ENCODE results near the gene TRIM71. TPM values are rescaled to one million over a fixed set of nuclear protein-coding genes. Genes with fewer than 3 reads are reported as not detected.
A peak's percentile ranks its signal among the peaks of the same experiment; 100 is the strongest.

Gene TRIM71
- total and polyA plus RNA-seq, 5 donors from 2014 or later, result 0.03 to 0.47 (median 0.06) TPM

DNA sequence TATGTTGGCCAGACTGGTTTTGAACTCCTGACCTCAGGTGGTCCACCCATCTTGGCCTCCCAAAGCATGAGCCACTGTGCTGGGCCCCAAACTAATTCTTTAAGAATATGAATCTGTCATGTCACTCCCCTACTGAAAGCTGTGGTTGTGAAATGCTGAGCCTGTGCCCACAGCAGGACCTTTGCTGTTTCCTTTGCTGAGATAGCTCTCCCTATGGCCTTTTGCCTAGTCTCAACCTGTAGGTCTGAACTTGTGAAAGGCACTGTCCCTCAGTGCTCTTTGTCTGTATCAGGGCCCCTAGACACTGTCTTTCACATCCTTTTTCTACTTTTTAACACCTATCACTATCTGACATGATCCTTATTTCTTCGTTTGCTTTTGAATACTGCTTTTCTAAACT is 70.9 kb downstream of the TRIM71 start:
- H3K9me3 ChIP-seq (ENCODE audit: control insufficient read depth in 2 of 2, low read length in 2 of 2), result no peaks in the 10 kb centered on the region
- H3K27me3 Mint-ChIP-seq, result peaks cover 10% of the 10 kb centered on the region
- H3K27ac Mint-ChIP-seq, result peak overlapping the region in 1 of 3 donors; percentile 40
- no peak overlapping the region for H3K4me3 Mint-ChIP-seq
- H3K4me3 ChIP-seq (ENCODE audit: low read depth, low read length), result no peak overlapping the region
- no peaks in the 10 kb centered on the region for H3K36me3 Mint-ChIP-seq
- H3K27ac ChIP-seq (ENCODE audit: insufficient read depth, low read length, poor library complexity, severe bottlenecking), result no peak overlapping the region
- peaks cover under 1% of the 10 kb centered on the region for H3K4me1 ChIP-seq (ENCODE audit: control insufficient read depth, insufficient read depth, low read length, poor library complexity, severe bottlenecking)
- H3K36me3 ChIP-seq (ENCODE audit: control insufficient read depth, insufficient read depth, low read length), result no peaks in the 10 kb centered on the region
- ATAC-seq (ENCODE audit: low read depth in 2 of 2) (no peak), DNase-seq (no peak)
- H3K9me3 Mint-ChIP-seq, result no peaks in the 10 kb centered on the region
- H3K27me3 ChIP-seq (ENCODE audit: control insufficient read depth, insufficient read depth, low read length), result no peaks in the 10 kb centered on the region
- H3K4me1 Mint-ChIP-seq, result peaks cover 0 to 8% (median under 1%) of the 10 kb centered on the region in 4 donors

DNA sequence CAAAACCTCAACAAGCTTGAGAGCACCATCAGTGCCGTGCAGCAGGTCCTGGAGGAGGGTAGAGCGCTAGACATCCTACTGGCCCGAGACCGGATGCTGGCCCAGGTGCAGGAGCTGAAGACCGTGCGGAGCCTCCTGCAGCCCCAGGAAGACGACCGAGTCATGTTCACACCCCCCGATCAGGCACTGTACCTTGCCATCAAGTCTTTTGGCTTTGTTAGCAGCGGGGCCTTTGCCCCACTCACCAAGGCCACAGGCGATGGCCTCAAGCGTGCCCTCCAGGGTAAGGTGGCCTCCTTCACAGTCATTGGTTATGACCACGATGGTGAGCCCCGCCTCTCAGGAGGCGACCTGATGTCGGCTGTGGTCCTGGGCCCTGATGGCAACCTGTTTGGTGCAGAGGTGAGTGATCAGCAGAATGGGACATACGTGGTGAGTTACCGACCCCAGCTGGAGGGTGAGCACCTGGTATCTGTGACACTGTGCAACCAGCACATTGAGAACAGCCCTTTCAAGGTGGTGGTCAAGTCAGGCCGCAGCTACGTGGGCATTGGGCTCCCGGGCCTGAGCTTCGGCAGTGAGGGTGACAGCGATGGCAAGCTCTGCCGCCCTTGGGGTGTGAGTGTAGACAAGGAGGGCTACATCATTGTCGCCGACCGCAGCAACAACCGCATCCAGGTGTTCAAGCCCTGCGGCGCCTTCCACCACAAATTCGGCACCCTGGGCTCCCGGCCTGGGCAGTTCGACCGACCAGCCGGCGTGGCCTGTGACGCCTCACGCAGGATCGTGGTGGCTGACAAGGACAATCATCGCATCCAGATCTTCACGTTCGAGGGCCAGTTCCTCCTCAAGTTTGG is 72.9 kb downstream of the TRIM71 start:
- H3K9me3 ChIP-seq (ENCODE audit: control insufficient read depth in 2 of 2, low read length in 2 of 2), result no peaks in the 10 kb centered on the region
- peaks cover 3% of the 10 kb centered on the region for H3K27me3 ChIP-seq (ENCODE audit: control insufficient read depth, insufficient read depth, low read length)
- Mint-ChIP-seq H3K4me1 (no peaks in the 10 kb centered on the region), H3K27me3 (peaks cover 18% of the 10 kb centered on the region), H3K27ac (no peak overlapping the region), H3K9me3 (no peaks in the 10 kb centered on the region), H3K4me3 (no peak overlapping the region), H3K36me3 (no peaks in the 10 kb centered on the region)
- no peaks in the 10 kb centered on the region for H3K36me3 ChIP-seq (ENCODE audit: control insufficient read depth, insufficient read depth, low read length)
- H3K27ac ChIP-seq (ENCODE audit: insufficient read depth, low read length, poor library complexity, severe bottlenecking), result no peak overlapping the region
- DNase-seq (no peak), ATAC-seq (ENCODE audit: low read depth in 2 of 2) (no peak)
- no peak overlapping the region for H3K4me3 ChIP-seq (ENCODE audit: low read depth, low read length)
- H3K4me1 ChIP-seq (ENCODE audit: control insufficient read depth, insufficient read depth, low read length, poor library complexity, severe bottlenecking), result no peaks in the 10 kb centered on the region

DNA sequence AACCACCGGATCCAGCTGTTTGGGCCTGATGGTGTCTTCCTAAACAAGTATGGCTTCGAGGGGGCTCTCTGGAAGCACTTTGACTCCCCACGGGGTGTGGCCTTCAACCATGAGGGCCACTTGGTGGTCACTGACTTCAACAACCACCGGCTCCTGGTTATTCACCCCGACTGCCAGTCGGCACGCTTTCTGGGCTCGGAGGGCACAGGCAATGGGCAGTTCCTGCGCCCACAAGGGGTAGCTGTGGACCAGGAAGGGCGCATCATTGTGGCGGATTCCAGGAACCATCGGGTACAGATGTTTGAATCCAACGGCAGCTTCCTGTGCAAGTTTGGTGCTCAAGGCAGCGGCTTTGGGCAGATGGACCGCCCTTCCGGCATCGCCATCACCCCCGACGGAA is 73.6 kb downstream of the TRIM71 start:
- no peaks in the 10 kb centered on the region for H3K9me3 ChIP-seq (ENCODE audit: control insufficient read depth in 2 of 2, low read length in 2 of 2)
- peaks cover 3% of the 10 kb centered on the region for H3K27me3 ChIP-seq (ENCODE audit: control insufficient read depth, insufficient read depth, low read length)
- no peak for ATAC-seq (ENCODE audit: low read depth in 2 of 2)
- Mint-ChIP-seq H3K9me3 (no peaks in the 10 kb centered on the region), H3K4me3 (no peak overlapping the region), H3K36me3 (no peaks in the 10 kb centered on the region), H3K4me1 (no peaks in the 10 kb centered on the region), H3K27ac (no peak overlapping the region), H3K27me3 (peaks cover 22% of the 10 kb centered on the region)
- no peak for DNase-seq
- no peaks in the 10 kb centered on the region for H3K36me3 ChIP-seq (ENCODE audit: control insufficient read depth, insufficient read depth, low read length)
- H3K4me1 ChIP-seq (ENCODE audit: control insufficient read depth, insufficient read depth, low read length, poor library complexity, severe bottlenecking), result no peaks in the 10 kb centered on the region
- H3K27ac ChIP-seq (ENCODE audit: insufficient read depth, low read length, poor library complexity, severe bottlenecking), result no peak overlapping the region
- no peak overlapping the region for H3K4me3 ChIP-seq (ENCODE audit: low read depth, low read length)

DNA sequence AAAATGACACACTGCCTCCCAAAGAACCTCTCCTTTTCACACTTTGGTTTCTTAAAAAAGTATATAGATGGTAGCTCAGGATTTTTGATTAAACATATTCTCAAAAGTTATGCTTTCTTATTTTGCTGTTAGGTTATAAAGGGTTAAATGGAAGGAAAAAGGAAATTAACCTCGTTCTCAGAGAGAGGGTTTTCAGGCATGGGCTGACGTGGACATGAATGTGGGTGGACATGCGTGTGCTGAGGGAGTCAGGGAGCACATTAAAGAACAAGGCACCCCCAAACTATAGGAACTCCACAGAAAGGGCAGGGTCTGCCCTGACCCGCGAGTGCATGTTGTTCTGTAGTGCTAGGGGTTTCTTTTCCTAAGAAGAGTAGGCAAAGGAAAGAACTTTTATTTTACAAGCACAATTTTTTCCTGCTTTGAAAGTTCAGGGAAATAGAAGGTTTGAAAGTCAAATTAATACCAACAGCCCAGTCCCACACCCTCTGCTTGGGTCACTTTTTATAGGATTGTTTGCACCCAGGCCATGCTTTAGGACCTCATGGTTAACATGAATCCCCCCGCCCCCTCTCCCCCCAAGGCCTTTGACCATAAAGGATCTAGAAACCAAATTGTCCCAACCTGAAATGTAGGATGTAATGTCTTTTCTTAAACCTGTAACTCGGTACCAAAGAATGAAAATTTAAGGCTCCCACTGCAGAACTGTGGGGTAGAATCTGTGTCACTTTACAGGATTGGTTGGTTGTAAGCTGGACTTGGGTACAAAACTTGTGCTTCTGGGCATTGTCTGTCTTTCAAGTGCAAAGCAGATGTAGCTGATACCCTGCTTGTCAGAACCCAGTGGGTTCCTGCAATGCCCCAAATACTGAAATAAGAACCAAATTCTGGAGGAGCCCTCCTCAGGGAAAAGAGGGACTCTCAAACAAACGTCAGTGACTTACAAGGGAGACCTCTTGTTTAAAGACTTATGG is 75.1 kb downstream of the TRIM71 start:
- Mint-ChIP-seq H3K9me3 (no peaks in the 10 kb centered on the region), H3K27ac (no peak overlapping the region), H3K36me3 (no peaks in the 10 kb centered on the region), H3K4me3 (peak overlapping the region in 1 of 4 donors; percentile 44), H3K4me1 (no peaks in the 10 kb centered on the region), H3K27me3 (peaks cover 27% of the 10 kb centered on the region)
- no peak for ATAC-seq (ENCODE audit: low read depth in 2 of 2)
- H3K27ac ChIP-seq (ENCODE audit: insufficient read depth, low read length, poor library complexity, severe bottlenecking), result no peak overlapping the region
- H3K9me3 ChIP-seq (ENCODE audit: control insufficient read depth in 2 of 2, low read length in 2 of 2), result no peaks in the 10 kb centered on the region
- no peak overlapping the region for H3K4me3 ChIP-seq (ENCODE audit: low read depth, low read length)
- no peaks in the 10 kb centered on the region for H3K4me1 ChIP-seq (ENCODE audit: control insufficient read depth, insufficient read depth, low read length, poor library complexity, severe bottlenecking)
- no peaks in the 10 kb centered on the region for H3K36me3 ChIP-seq (ENCODE audit: control insufficient read depth, insufficient read depth, low read length)
- no peak for DNase-seq
- H3K27me3 ChIP-seq (ENCODE audit: control insufficient read depth, insufficient read depth, low read length), result peaks cover 3% of the 10 kb centered on the region

DNA sequence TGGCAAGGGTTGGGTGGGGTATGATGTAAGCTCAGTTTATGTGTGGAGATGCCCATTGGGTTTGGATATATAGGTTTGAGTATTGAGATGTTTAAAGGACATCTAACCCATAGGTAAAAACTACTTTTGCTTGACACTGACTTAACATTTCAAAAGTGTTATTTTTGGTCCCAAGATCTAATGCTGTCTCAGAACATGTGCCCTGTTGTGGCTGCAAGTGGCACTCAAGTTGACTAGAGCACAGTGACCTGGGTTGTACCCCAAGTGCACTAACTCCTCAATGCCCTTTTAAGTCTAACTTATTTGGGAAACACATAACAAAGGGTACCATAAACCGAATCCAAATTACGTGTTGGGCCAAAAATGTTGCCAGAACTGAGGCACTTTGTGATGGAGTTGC is 77.2 kb downstream of the TRIM71 start:
- H3K27ac ChIP-seq (ENCODE audit: insufficient read depth, low read length, poor library complexity, severe bottlenecking), result no peak overlapping the region
- Mint-ChIP-seq H3K9me3 (no peaks in the 10 kb centered on the region), H3K27me3 (peaks cover 30% of the 10 kb centered on the region), H3K27ac (no peak overlapping the region), H3K4me3 (no peak overlapping the region), H3K36me3 (no peaks in the 10 kb centered on the region), H3K4me1 (no peaks in the 10 kb centered on the region)
- no peaks in the 10 kb centered on the region for H3K36me3 ChIP-seq (ENCODE audit: control insufficient read depth, insufficient read depth, low read length)
- ATAC-seq (ENCODE audit: low read depth in 2 of 2) (no peak), DNase-seq (no peak)
- H3K4me1 ChIP-seq (ENCODE audit: control insufficient read depth, insufficient read depth, low read length, poor library complexity, severe bottlenecking), result no peaks in the 10 kb centered on the region
- peaks cover 11% of the 10 kb centered on the region for H3K27me3 ChIP-seq (ENCODE audit: control insufficient read depth, insufficient read depth, low read length)
- no peaks in the 10 kb centered on the region for H3K9me3 ChIP-seq (ENCODE audit: control insufficient read depth in 2 of 2, low read length in 2 of 2)
- H3K4me3 ChIP-seq (ENCODE audit: low read depth, low read length), result no peak overlapping the region

DNA sequence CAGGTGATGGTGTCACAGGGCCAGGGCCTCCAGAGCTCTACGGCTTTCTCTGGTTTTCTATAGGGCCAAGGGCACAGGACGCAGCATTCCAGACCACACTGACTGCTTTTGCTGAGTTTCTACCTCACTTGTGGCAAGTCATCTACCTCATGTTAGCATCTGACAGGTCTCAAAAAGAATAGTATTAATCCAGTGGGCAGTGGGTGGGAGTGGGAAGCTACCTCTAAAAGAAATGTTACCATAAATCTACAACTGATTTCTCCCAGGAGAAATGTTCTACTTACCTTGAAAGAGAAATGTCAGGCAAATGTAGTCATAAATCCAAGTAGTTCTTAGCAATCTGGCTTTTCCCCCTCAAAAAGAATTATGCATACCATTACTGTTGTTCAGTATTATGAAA is 77.9 kb downstream of the TRIM71 start:
- Mint-ChIP-seq H3K4me1 (no peaks in the 10 kb centered on the region), H3K4me3 (no peak overlapping the region), H3K27ac (no peak overlapping the region), H3K27me3 (peaks cover 30% of the 10 kb centered on the region), H3K9me3 (no peaks in the 10 kb centered on the region), H3K36me3 (no peaks in the 10 kb centered on the region)
- no peak for DNase-seq
- Histone ChIP-seq H3K4me3 (ENCODE audit: low read depth, low read length) (no peak overlapping the region), H3K36me3 (ENCODE audit: control insufficient read depth, insufficient read depth, low read length) (no peaks in the 10 kb centered on the region), H3K27ac (ENCODE audit: insufficient read depth, low read length, poor library complexity, severe bottlenecking) (no peak overlapping the region), H3K9me3 (ENCODE audit: control insufficient read depth in 2 of 2, low read length in 2 of 2) (no peaks in the 10 kb centered on the region), H3K27me3 (ENCODE audit: control insufficient read depth, insufficient read depth, low read length) (peaks cover 11% of the 10 kb centered on the region), H3K4me1 (ENCODE audit: control insufficient read depth, insufficient read depth, low read length, poor library complexity, severe bottlenecking) (no peaks in the 10 kb centered on the region)
- no peak for ATAC-seq (ENCODE audit: low read depth in 2 of 2)

DNA sequence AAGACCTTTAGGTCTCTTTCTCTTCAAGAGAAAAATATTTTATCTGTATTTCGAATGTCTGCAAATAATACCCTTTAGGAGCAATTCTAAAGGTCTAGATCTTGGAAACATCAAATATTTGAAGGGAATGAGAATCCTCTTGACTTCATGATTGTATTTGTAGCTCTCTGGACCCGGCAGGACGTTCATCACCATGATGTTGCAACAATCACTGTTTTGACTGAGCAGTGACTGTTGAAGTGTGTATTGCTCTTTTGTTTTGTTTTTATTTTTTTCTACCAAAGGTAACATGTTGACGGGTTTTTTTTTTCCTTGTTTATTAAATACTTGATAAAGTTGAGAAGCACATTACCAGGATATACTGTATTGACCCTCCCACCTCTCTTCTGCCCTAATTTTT is 78.3 kb downstream of the TRIM71 start:
- Histone ChIP-seq H3K27me3 (ENCODE audit: control insufficient read depth, insufficient read depth, low read length) (peaks cover 11% of the 10 kb centered on the region), H3K4me3 (ENCODE audit: low read depth, low read length) (no peak overlapping the region), H3K27ac (ENCODE audit: insufficient read depth, low read length, poor library complexity, severe bottlenecking) (no peak overlapping the region), H3K36me3 (ENCODE audit: control insufficient read depth, insufficient read depth, low read length) (no peaks in the 10 kb centered on the region), H3K4me1 (ENCODE audit: control insufficient read depth, insufficient read depth, low read length, poor library complexity, severe bottlenecking) (no peaks in the 10 kb centered on the region), H3K9me3 (ENCODE audit: control insufficient read depth in 2 of 2, low read length in 2 of 2) (no peaks in the 10 kb centered on the region)
- Mint-ChIP-seq H3K36me3 (no peaks in the 10 kb centered on the region), H3K4me1 (peaks cover 0 to 3% (median 2%) of the 10 kb centered on the region in 4 donors), H3K4me3 (no peak overlapping the region), H3K27me3 (peaks cover 34% of the 10 kb centered on the region), H3K9me3 (no peaks in the 10 kb centered on the region), H3K27ac (no peak overlapping the region)
- ATAC-seq (ENCODE audit: low read depth in 2 of 2) (no peak), DNase-seq (no peak)
